K562 (cell line): ENCODE data around the gene FAM47B. TPM values are rescaled to one million over a fixed set of nuclear protein-coding genes. Genes with fewer than 3 reads are reported as not detected.
A peak's percentile ranks its signal among the peaks of the same experiment; 100 is the strongest.

Source experiments
- ATAC-seq: fragments of 200-7000 bp; cut with Tn5 transposase; 3 replicates; pipeline ENCODE4 v1.9.1; 2020; ENCODE audit warnings: moderate library complexity
- BruUV-seq: library from RNA; stranded (reverse); fragments of 400-500 nt; replicated peaks from 2 replicates; lab custom pipeline; 2021; lab: Mats Ljungman, UMichigan
- CTCF ChIA-PET: fragments of 300-600 bp; formaldehyde crosslinking; extraction: SDS; loops from one replicate; lab custom pipeline; 2021; ENCODE audit warnings: low intra/inter-chr PET ratio; lab: Yijun Ruan, JAX
- POLR2A ChIA-PET: fragments of 300-600, 350-650 bp; sonication (Branson Sonifier 250); formaldehyde crosslinking; extraction: SDS; loops from one replicate; lab custom pipeline; 2021; ENCODE audit warnings: antibody characterized with exemption, inconsistent platforms; lab: Yijun Ruan, JAX
- DNase-seq, 4 experiments: peaks; one replicate each; pipeline versions ENCODE4 v3.0.0 to v3.0.0-alpha.2; 2011 to 2018; ENCODE audit warnings: low spot score in 3 of 4, mixed read lengths in 3 of 4; ENCODE audit errors: extremely low read depth in 1 of 4
- FAIRE-seq: peaks from 2 replicates; lab custom pipeline; 2011; peaks lifted over from hg19 to GRCh38; lab: Jason Lieb, UNC
- H2AFZ ChIP-seq: 2 replicates; pipeline ENCODE4 v1.6.0; 2011; ENCODE audit warnings: low read depth, low read length, control low read depth, inconsistent platforms
- H3K27ac ChIP-seq: fragments of 200-600 bp; 3 replicates; pipeline ENCODE4 v1.8.0; 2011; ENCODE audit warnings: low read depth, mild to moderate bottlenecking, control low read depth, inconsistent platforms, low read length, moderate library complexity, mixed read lengths; ENCODE audit errors: extremely low read depth
- H3K27me3 ChIP-seq, 2 experiments: fragments of 300-600 bp in 1 of 2; 2 replicates in 1 of 2; 3 replicates in 1 of 2; pipeline versions ENCODE4 v1.6.0 to v1.8.0; 2011; ENCODE audit warnings: inconsistent platforms in 2 of 2, low read length in 2 of 2, mild to moderate bottlenecking in 1 of 2, mixed read lengths in 1 of 2, moderate library complexity in 1 of 2; ENCODE audit not compliant: control insufficient read depth in 2 of 2, insufficient read depth in 2 of 2
- H3K36me3 ChIP-seq: fragments of 300-600 bp; 3 replicates; pipeline ENCODE4 v1.8.0; 2011; ENCODE audit warnings: mild to moderate bottlenecking, low read length, inconsistent platforms; ENCODE audit not compliant: control insufficient read depth, insufficient read depth
- H3K4me1 ChIP-seq, 2 experiments: fragments of 200-600 bp in 1 of 2; replicated peaks in 1 of 2; 2 replicates in 1 of 2; 3 replicates in 1 of 2; pipeline versions ENCODE4 v1.5.1 to v1.8.0; 2011; ENCODE audit warnings: inconsistent platforms in 2 of 2, low read length in 2 of 2, mild to moderate bottlenecking in 1 of 2, mixed read lengths in 1 of 2, moderate library complexity in 1 of 2; ENCODE audit not compliant: control insufficient read depth in 2 of 2, insufficient read depth in 2 of 2
- H3K4me2 ChIP-seq: 2 replicates; pipeline ENCODE4 v1.6.1; 2011; ENCODE audit warnings: low read length, control low read depth, inconsistent platforms, mixed read lengths; ENCODE audit not compliant: insufficient read depth
- H3K4me3 ChIP-seq: fragments of 200-600 bp; sonication (generic), shearing (Covaris generic); 2 replicates; pipeline ENCODE4 v1.5.1; 2016; ENCODE audit warnings: control low read depth, inconsistent platforms
- H3K79me2 ChIP-seq: fragments of 200-600 bp; 3 replicates; pipeline ENCODE4 v1.8.0; 2011; ENCODE audit warnings: low read length, inconsistent platforms; ENCODE audit not compliant: control insufficient read depth, insufficient read depth
- H3K9ac ChIP-seq, 2 experiments: 2 replicates each; pipeline versions ENCODE4 v1.6.0 to v1.6.1; 2011; ENCODE audit warnings: low read depth in 2 of 2, low read length in 2 of 2, control low read depth in 1 of 2, inconsistent platforms in 1 of 2, mild to moderate bottlenecking in 1 of 2, mixed read lengths in 1 of 2; ENCODE audit not compliant: insufficient read depth in 1 of 2
- H3K9me1 ChIP-seq: one replicate; pipeline ENCODE4 v1.6.0; 2011; ENCODE audit warnings: inconsistent platforms, mild to moderate bottlenecking, low read length, moderate library complexity; ENCODE audit not compliant: control insufficient read depth, insufficient read depth
- H3K9me3 ChIP-seq: replicated peaks from 2 replicates; pipeline ENCODE4 v1.5.1; 2011; ENCODE audit warnings: low read depth, low read length, inconsistent platforms; ENCODE audit not compliant: control insufficient read depth, insufficient read depth
- H4K20me1 ChIP-seq: replicated peaks from 2 replicates; pipeline ENCODE4 v1.6.1; 2011; ENCODE audit warnings: low read length, inconsistent platforms, mixed read lengths; ENCODE audit not compliant: control insufficient read depth, insufficient read depth
- CBFA2T3 ChIP-seq: fragments of 450-650 bp; IDR thresholded peaks from 2 replicates; pipeline ENCODE4 v1.6.1; 2017
- FOXM1 ChIP-seq, 2 experiments: fragments of 450-650 bp in 1 of 2; sonication (generic) in 1 of 2; formaldehyde crosslinking in 1 of 2; IDR thresholded peaks; 2 replicates each; pipeline versions ENCODE4 v1.6.1 to v1.9.0; 2017 to 2022; ENCODE audit warnings: low read depth in 2 of 2, mild to moderate bottlenecking in 2 of 2, missing genetic modification reagents in 1 of 2, moderate library complexity in 1 of 2
- HDAC2 ChIP-seq: fragments of 450-650 bp; IDR thresholded peaks from 2 replicates; pipeline ENCODE4 v1.6.1; 2016; ENCODE audit warnings: mild to moderate bottlenecking
- HDAC8 ChIP-seq: fragments of 450-650 bp; IDR thresholded peaks from 2 replicates; pipeline ENCODE4 v1.6.1; 2016; ENCODE audit warnings: mild to moderate bottlenecking, missing genetic modification characterization, moderate library complexity, missing compliant biosample characterization
- MEIS2 ChIP-seq: fragments of 450-650 bp; IDR thresholded peaks from 2 replicates; pipeline ENCODE4 v1.6.1; 2014; ENCODE audit warnings: mild to moderate bottlenecking; ENCODE audit not compliant: partially characterized antibody
- NFIC ChIP-seq: fragments of 450-650 bp; IDR thresholded peaks from 2 replicates; pipeline ENCODE4 v1.6.1; 2017; ENCODE audit warnings: mild to moderate bottlenecking, inconsistent platforms
- POLR2AphosphoS2 ChIP-seq: IDR thresholded peaks from 2 replicates; pipeline ENCODE4 v1.6.1; 2012; ENCODE audit warnings: low read length, improper control_type of control experiment
- ZNF311 ChIP-seq: fragments of 250-450 bp; sonication (Bioruptor Pico); IDR thresholded peaks from 2 replicates; pipeline ENCODE4 v1.4.0; 2020; ENCODE audit warnings: mild to moderate bottlenecking, moderate library complexity
- WGBS: fragments of 100-300 bp; shearing (Covaris generic); methylation state at CpG from one replicate; pipeline ENCODE4 v1.1.6; 2016; ENCODE audit warnings: low coverage, mixed read lengths; ENCODE audit not compliant: insufficient coverage; ENCODE audit errors: missing lambda C conversion rate; 5-methylcytosine and 5-hydroxymethylcytosine counted together
- in situ Hi-C: fragments of 300-500 bp; cut with MboI; formaldehyde crosslinking; loops from 4 replicates; pipeline ENCODE4 v1.15.0; 2018; ENCODE audit warnings: inconsistent platforms, mixed read lengths
- intact Hi-C: fragments of 100-400 bp; cut with micrococcal nuclease; formaldehyde crosslinking; loops from 2 replicates; pipeline ENCODE4 v1.14.2; 2022
- polyA plus RNA-seq, 8 experiments: library from polyadenylated mRNA; depleted of rRNA in 4 of 8; stranded (reverse) in 5 of 8; unstranded in 3 of 8; fragments of >200 nt; fragmentation: Nextera tagmentation in 2 of 8; fragmentation: Illumina TruSeq in 1 of 8; extraction: Ambion mirVana in 2 of 8; extraction: Trizol in 1 of 8; gene quantifications; 2 replicates each; pipeline versions ENCODE4 v1.2.1 to v1.2.3, GENCODE V29; 2011 to 2014; ENCODE audit warnings: inconsistent platforms in 1 of 8, missing spikeins in 1 of 8
- total RNA-seq, 7 experiments: library from RNA; depleted of rRNA in 6 of 7; stranded (reverse); fragments of >200 nt in 6 of 7; fragmentation: Illumina TruSeq in 2 of 7; extraction: Trizol in 2 of 7; gene quantifications; 2 replicates each; pipeline versions ENCODE4 v1.2.1 to v1.2.3, GENCODE V29; 2011 to 2021; ENCODE audit warnings: low replicate concordance in 1 of 7
- TF ChIP-seq, protein P1 (sequence below): sonication (generic); formaldehyde crosslinking; IDR thresholded peaks from 2 replicates; pipeline ENCODE4 v1.8.1; 2023; ENCODE audit warnings: mild to moderate bottlenecking, missing genetic modification reagents

Gene FAM47B
- total and polyA plus RNA-seq, 9 of the 15 experiments (the other 6 are each of a cell fraction or from before 2014, with no cell fraction given): not detected

- H4K20me1 ChIP-seq: no peaks in the 10 kb centered on the region
- intact Hi-C loops: no loop called here
- WGBS: 0% methylated on average over 1 of the region's 1 CpG
- H3K9me1 ChIP-seq: no peaks in the 10 kb centered on the region
- H3K27me3 ChIP-seq: no peaks in the 10 kb centered on the region
- no peak overlapping the region for H2AFZ ChIP-seq
- H3K4me1 ChIP-seq: no peaks in the 10 kb centered on the region
- H3K4me2 ChIP-seq: no peak overlapping the region
- BruUV-seq: no TSS peak
- no peak overlapping the region for H3K4me3 ChIP-seq
- in situ Hi-C loops: no loop called here
- ATAC-seq (no peak), DNase-seq (peak in 1 of 4 experiments; percentile 0), FAIRE-seq (no peak)
- no peaks in the 10 kb centered on the region for H3K9me3 ChIP-seq
- TF ChIP-seq HDAC8 (tag) (no peak), CBFA2T3 (no peak), MEIS2 (no peak), POLR2AphosphoS2 (no peak), ZNF311 (CRISPR knock-in tag) (no peak), NFIC (no peak), FOXM1 (IDR thresholded peaks at IDR 0.05; ENCODE audit: low read depth) (no peak), FOXM1 (CRISPR knock-in tag; IDR thresholded peaks at IDR 0.05; ENCODE audit: low read depth) (no peak), HDAC2 (no peak)
- TF ChIP-seq, protein P1, sequence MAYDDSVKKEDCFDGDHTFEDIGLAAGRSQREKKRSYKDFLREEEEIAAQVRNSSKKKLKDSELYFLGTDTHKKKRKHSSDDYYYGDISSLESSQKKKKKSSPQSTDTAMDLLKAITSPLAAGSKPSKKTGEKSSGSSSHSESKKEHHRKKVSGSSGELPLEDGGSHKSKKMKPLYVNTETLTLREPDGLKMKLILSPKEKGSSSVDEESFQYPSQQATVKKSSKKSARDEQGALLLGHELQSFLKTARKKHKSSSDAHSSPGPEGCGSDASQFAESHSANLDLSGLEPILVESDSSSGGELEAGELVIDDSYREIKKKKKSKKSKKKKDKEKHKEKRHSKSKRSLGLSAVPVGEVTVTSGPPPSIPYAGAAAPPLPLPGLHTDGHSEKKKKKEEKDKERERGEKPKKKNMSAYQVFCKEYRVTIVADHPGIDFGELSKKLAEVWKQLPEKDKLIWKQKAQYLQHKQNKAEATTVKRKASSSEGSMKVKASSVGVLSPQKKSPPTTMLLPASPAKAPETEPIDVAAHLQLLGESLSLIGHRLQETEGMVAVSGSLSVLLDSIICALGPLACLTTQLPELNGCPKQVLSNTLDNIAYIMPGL (CRISPR knock-in tag): no peak
- H3K9ac ChIP-seq: no peak overlapping the region
- ChIA-PET CTCF (no interaction called here), POLR2A (no interaction called here)
- H3K36me3 ChIP-seq: no peaks in the 10 kb centered on the region
- no peak overlapping the region for H3K27ac ChIP-seq
- no peaks in the 10 kb centered on the region for H3K79me2 ChIP-seq
Observed at GRCh38 chrX:34918856-34919255, 23.7 kb upstream of the FAM47B start.
